DOHH2 (cell line): ENCODE results near the gene MAP3K7CL.

ENCODE experiments used
- H3F3A ChIP-seq: fragments of 200-600 bp; sonication (generic), shearing (Covaris generic); 2 replicates; pipeline ENCODE4 v1.6.0; 2016; ENCODE audit warnings: antibody characterized with exemption, mild to moderate bottlenecking; ENCODE audit not compliant: control insufficient read depth, insufficient read depth
- H3K27ac ChIP-seq: fragments of 200-600 bp; sonication (generic); 2 replicates; pipeline ENCODE4 v1.5.1; 2014; ENCODE audit warnings: low read depth, mild to moderate bottlenecking, low read length, moderate library complexity
- H3K27me3 ChIP-seq: fragments of 200-600 bp; sonication (generic); 2 replicates; pipeline ENCODE4 v1.6.1; 2014; ENCODE audit warnings: mild to moderate bottlenecking, low read length, mixed read lengths; ENCODE audit not compliant: control insufficient read depth
- H3K36me3 ChIP-seq: fragments of 200-600 bp; sonication (generic); 2 replicates; pipeline ENCODE4 v1.6.1; 2014; ENCODE audit warnings: mild to moderate bottlenecking, low read length, moderate library complexity, mixed read lengths; ENCODE audit not compliant: control insufficient read depth
- H3K4me1 ChIP-seq: fragments of 200-600 bp; sonication (generic); 2 replicates; pipeline ENCODE4 v1.6.1; 2014; ENCODE audit warnings: mild to moderate bottlenecking, low read length, mixed read lengths; ENCODE audit not compliant: control insufficient read depth
- H3K4me2 ChIP-seq: fragments of 200-600 bp; sonication (generic); 2 replicates; pipeline ENCODE4 v1.6.0; 2014; ENCODE audit warnings: mild to moderate bottlenecking, low read length, moderate library complexity
- H3K4me3 ChIP-seq: fragments of 200-600 bp; sonication (generic); 2 replicates; pipeline ENCODE4 v1.5.1; 2014; ENCODE audit warnings: mild to moderate bottlenecking, low read length, mixed read lengths
- H3K79me2 ChIP-seq: fragments of 200-600 bp; sonication (generic); 2 replicates; pipeline ENCODE4 v1.6.1; 2014; ENCODE audit warnings: mild to moderate bottlenecking, low read length, mixed read lengths; ENCODE audit not compliant: control insufficient read depth
- H3K9me2 ChIP-seq: fragments of 200-600 bp; sonication (generic); replicated peaks from 2 replicates; pipeline ENCODE4 v1.6.1; 2014; ENCODE audit warnings: mild to moderate bottlenecking, low read length, mixed read lengths; ENCODE audit not compliant: control insufficient read depth
- H3K9me3 ChIP-seq: fragments of 200-600 bp; sonication (generic); 2 replicates; pipeline ENCODE4 v1.6.1; 2014; ENCODE audit warnings: antibody characterized with exemption, low read length, mixed read lengths; ENCODE audit not compliant: control insufficient read depth, insufficient read depth
- H4K20me1 ChIP-seq: fragments of 200-600 bp; sonication (generic); 2 replicates; pipeline ENCODE4 v1.6.0; 2014; ENCODE audit warnings: low read depth, mild to moderate bottlenecking, antibody characterized with exemption, low read length, moderate library complexity; ENCODE audit not compliant: control insufficient read depth, insufficient read depth
- CTCF ChIP-seq: fragments of 200-600 bp; sonication (generic); IDR thresholded peaks from one replicate; pipeline ENCODE4 v1.5.1; 2014; ENCODE audit warnings: antibody characterized with exemption, mild to moderate bottlenecking, low read depth, low read length; ENCODE audit not compliant: poor library complexity, severe bottlenecking
- EZH2phosphoT487 ChIP-seq: fragments of 200-600 bp; sonication (generic); IDR thresholded peaks from 2 replicates; pipeline ENCODE4 v1.6.1; 2017; ENCODE audit warnings: borderline replicate concordance, mild to moderate bottlenecking, antibody characterized with exemption, low read length, moderate library complexity, mixed read lengths

The MAP3K7CL gene

GRCh38 chr21:29205009-29205408 is 74.6 kb downstream of the MAP3K7CL start:
- no peaks in the 10 kb centered on the region; the same call in 1 of the 2 replicates for H3F3A ChIP-seq
- H3K79me2 ChIP-seq: no peaks in the 10 kb centered on the region
- no peaks in the 10 kb centered on the region for H4K20me1 ChIP-seq
- H3K9me2 ChIP-seq: no peaks in the 10 kb centered on the region
- H3K4me3 ChIP-seq: no peak overlapping the region
- no peak overlapping the region for H3K4me2 ChIP-seq
- no peak for TF ChIP-seq EZH2phosphoT487
- no peak for TF ChIP-seq CTCF
- H3K36me3 ChIP-seq: no peaks in the 10 kb centered on the region
- H3K4me1 ChIP-seq: peaks cover 16% of the 10 kb centered on the region
- peaks cover 8% of the 10 kb centered on the region; the same call in 1 of the 2 replicates for H3K9me3 ChIP-seq
- no peaks in the 10 kb centered on the region for H3K27me3 ChIP-seq
- H3K27ac ChIP-seq: no peak overlapping the region

- H4K20me1 ChIP-seq: no peaks in the 10 kb centered on the region
- H3K27me3 ChIP-seq: no peaks in the 10 kb centered on the region
- peaks cover 6% of the 10 kb centered on the region; the same call in 1 of the 2 replicates for H3K9me3 ChIP-seq
- TF ChIP-seq EZH2phosphoT487 (no peak), CTCF (no peak)
- H3K79me2 ChIP-seq: no peaks in the 10 kb centered on the region
- H3K4me3 ChIP-seq: no peak overlapping the region
- no peaks in the 10 kb centered on the region; the same call in 1 of the 2 replicates for H3F3A ChIP-seq
- no peaks in the 10 kb centered on the region for H3K36me3 ChIP-seq
- H3K27ac ChIP-seq: no peak overlapping the region
- H3K4me1 ChIP-seq: peaks cover 16% of the 10 kb centered on the region
- H3K9me2 ChIP-seq: no peaks in the 10 kb centered on the region
- H3K4me2 ChIP-seq: no peak overlapping the region
Observed at GRCh38 chr21:29205988-29206387, 75.5 kb downstream of the MAP3K7CL start.

GRCh38 chr21:29206445-29206844 is 76.0 kb downstream of the MAP3K7CL start:
- no peak for TF ChIP-seq EZH2phosphoT487
- TF ChIP-seq CTCF: no peak

More at GRCh38 chr21:29206445-29206844, 76.0 kb downstream of the MAP3K7CL start:
- Histone ChIP-seq H3F3A (no peaks in the 10 kb centered on the region; the same call in 1 of the 2 replicates), H3K27me3 (no peaks in the 10 kb centered on the region), H4K20me1 (no peaks in the 10 kb centered on the region), H3K36me3 (no peaks in the 10 kb centered on the region), H3K4me1 (peaks cover 16% of the 10 kb centered on the region), H3K9me3 (peaks cover 4% of the 10 kb centered on the region; the same call in 1 of the 2 replicates), H3K4me3 (no peak overlapping the region), H3K27ac (no peak overlapping the region), H3K79me2 (no peaks in the 10 kb centered on the region), H3K4me2 (no peak overlapping the region), H3K9me2 (no peaks in the 10 kb centered on the region)
